GM06990 (cell line): ENCODE results near the gene FEM1A.
A peak's percentile ranks its signal among the peaks of the same experiment; 100 is the strongest.
"Not testable (repeated sequence)": the region's sequence is repeated elsewhere in the genome, so short reads cannot be mapped to it uniquely, and the experiment has no call there.

Source experiments
- DNase-seq: peaks from one replicate; pipeline ENCODE4 v3.0.0-alpha.2; 2011; ENCODE audit not compliant: insufficient read length; ENCODE audit errors: extremely low read depth
- H3K27me3 ChIP-seq: replicated peaks from 2 replicates; pipeline ENCODE4 v1.6.0; 2011; ENCODE audit warnings: low read length; ENCODE audit not compliant: control insufficient read depth, insufficient read depth
- H3K36me3 ChIP-seq: 2 replicates; pipeline ENCODE4 v1.5.1; 2011; ENCODE audit warnings: low read length; ENCODE audit not compliant: control insufficient read depth, insufficient read depth
- H3K4me3 ChIP-seq: replicated peaks from 2 replicates; pipeline ENCODE4 v1.5.1; 2011; ENCODE audit warnings: low read depth, mild to moderate bottlenecking, control low read depth, low read length
- CTCF ChIP-seq: IDR thresholded peaks from 2 replicates; pipeline ENCODE4 v1.5.1; 2011; ENCODE audit warnings: low read length, control low read depth, mild to moderate bottlenecking, inconsistent platforms; ENCODE audit not compliant: insufficient read depth, poor library complexity, severe bottlenecking

Gene FEM1A

GRCh38 chr19:4803736-4804695, 12.5 kb downstream of the FEM1A start:
- peak; percentile 96 for TF ChIP-seq CTCF
- H3K4me3 ChIP-seq: no peak overlapping the region
- H3K36me3 ChIP-seq: no peaks in the 10 kb centered on the region
- H3K27me3 ChIP-seq: no peaks in the 10 kb centered on the region
- DNase-seq: peak; percentile 58

- H3K36me3 ChIP-seq, H3K4me3 ChIP-seq, H3K27me3 ChIP-seq, DNase-seq: not testable (repeated sequence)
Observed at GRCh38 chr19:4805140-4805539, 13.6 kb downstream of the FEM1A start.

GRCh38 chr19:4806384-4806783, 14.8 kb downstream of the FEM1A start:
- Histone ChIP-seq H3K36me3 (no peaks in the 10 kb centered on the region), H3K4me3 (no peak overlapping the region), H3K27me3 (no peaks in the 10 kb centered on the region)
- TF ChIP-seq CTCF: no peak
- DNase-seq: no peak

GRCh38 chr19:4807188-4807587, 15.7 kb downstream of the FEM1A start:
- Histone ChIP-seq H3K4me3 (no peak overlapping the region), H3K36me3 (no peaks in the 10 kb centered on the region), H3K27me3 (no peaks in the 10 kb centered on the region)
- no peak for DNase-seq
- no peak for TF ChIP-seq CTCF

- no peaks in the 10 kb centered on the region for H3K27me3 ChIP-seq
- H3K4me3 ChIP-seq: no peak overlapping the region
- peak; percentile 98 for TF ChIP-seq CTCF
- DNase-seq: peak; percentile 79
- H3K36me3 ChIP-seq: peaks cover 7% of the 10 kb centered on the region
Observed at GRCh38 chr19:4811328-4812131, 20.0 kb downstream of the FEM1A start.
